ENCODE results near the gene NDUFV1. TPM values are rescaled to one million over a fixed set of nuclear protein-coding genes. Genes with fewer than 3 reads are reported as not detected.

NDUFV1 gene
- total RNA-seq, 1 donor from 2014 or later: 191 TPM

DNA sequence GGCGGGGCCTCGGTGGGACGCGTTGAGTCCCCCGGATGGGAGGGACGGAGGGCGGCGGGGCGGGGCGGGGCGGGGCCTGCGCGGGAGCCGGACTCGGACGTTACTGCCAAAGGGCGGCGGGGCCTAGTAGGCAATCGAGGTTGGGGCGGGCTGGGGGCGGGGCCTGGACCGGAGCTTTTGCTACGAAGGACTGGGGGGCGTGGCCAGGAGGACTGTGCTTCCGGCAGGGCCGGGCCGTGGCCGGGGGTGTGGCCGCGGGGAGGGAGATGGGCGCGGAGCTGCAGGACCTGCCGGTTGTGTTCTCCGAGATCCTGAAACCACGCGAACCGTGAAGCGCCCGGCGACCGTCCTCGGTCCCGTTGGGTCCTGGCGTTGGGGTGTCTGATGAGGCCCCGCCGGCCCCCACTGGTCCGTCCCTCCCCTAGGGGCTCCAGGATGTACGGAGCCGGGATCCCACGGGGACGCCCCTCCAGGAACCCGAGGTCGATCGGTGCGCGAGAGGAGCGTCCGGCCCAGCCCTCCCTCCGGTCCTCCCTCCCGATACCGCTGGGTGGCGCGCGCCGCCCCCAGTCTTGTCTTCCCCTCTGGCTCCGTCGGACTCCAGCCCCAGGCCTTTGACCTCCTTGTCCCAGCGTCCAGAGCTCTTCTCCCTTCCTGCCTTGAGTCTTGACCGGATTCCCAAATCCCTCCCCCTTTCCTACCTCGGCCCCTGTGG, 23.6 kb downstream of the NDUFV1 start:
- peak overlapping the region; percentile 60 for H3K27ac Mint-ChIP-seq (ENCODE audit: unreplicated experiment)
- TF ChIP-seq, protein P1, sequence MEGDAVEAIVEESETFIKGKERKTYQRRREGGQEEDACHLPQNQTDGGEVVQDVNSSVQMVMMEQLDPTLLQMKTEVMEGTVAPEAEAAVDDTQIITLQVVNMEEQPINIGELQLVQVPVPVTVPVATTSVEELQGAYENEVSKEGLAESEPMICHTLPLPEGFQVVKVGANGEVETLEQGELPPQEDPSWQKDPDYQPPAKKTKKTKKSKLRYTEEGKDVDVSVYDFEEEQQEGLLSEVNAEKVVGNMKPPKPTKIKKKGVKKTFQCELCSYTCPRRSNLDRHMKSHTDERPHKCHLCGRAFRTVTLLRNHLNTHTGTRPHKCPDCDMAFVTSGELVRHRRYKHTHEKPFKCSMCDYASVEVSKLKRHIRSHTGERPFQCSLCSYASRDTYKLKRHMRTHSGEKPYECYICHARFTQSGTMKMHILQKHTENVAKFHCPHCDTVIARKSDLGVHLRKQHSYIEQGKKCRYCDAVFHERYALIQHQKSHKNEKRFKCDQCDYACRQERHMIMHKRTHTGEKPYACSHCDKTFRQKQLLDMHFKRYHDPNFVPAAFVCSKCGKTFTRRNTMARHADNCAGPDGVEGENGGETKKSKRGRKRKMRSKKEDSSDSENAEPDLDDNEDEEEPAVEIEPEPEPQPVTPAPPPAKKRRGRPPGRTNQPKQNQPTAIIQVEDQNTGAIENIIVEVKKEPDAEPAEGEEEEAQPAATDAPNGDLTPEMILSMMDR (conservative IDR thresholded peaks at IDR 0.05): peak; percentile 83
- H3K4me1 Mint-ChIP-seq: peaks cover 20% of the 10 kb centered on the region
- peak; percentile 98 for DNase-seq (ENCODE audit: low read depth, low spot score)
- H3K27me3 Mint-ChIP-seq (ENCODE audit: low read depth): no peaks in the 10 kb centered on the region
- peak overlapping the region; percentile 84 for H3K4me3 Mint-ChIP-seq
- peaks cover 3% of the 10 kb centered on the region for H3K36me3 Mint-ChIP-seq (ENCODE audit: low read depth)
- no peaks in the 10 kb centered on the region for H3K9me3 Mint-ChIP-seq

DNA sequence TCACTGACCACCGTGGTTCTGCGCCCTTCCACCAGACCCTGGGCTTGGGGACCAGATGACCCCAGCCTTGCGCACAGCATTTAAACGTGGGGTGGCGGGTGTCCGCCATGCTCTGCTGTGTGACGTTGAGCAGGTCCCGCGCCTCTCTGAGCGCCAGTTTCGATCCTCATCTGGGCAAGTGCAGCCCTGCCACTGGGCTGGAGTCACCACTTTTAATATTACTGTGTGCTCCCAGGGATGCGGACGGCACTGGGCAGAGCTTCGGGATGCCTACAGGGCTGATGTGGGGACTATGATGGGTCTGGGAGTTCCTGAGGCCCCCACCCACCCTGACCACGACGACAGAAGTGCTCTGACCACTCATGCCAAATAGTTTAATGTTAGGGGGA, 24.2 kb downstream of the NDUFV1 start:
- Mint-ChIP-seq H3K9me3 (no peaks in the 10 kb centered on the region), H3K4me1 (peaks cover 20% of the 10 kb centered on the region), H3K27me3 (ENCODE audit: low read depth) (no peaks in the 10 kb centered on the region), H3K36me3 (ENCODE audit: low read depth) (peaks cover 3% of the 10 kb centered on the region), H3K4me3 (peak overlapping the region; percentile 84), H3K27ac (ENCODE audit: unreplicated experiment) (peak overlapping the region; percentile 60)
- TF ChIP-seq, protein P1 (conservative IDR thresholded peaks at IDR 0.05): peak; percentile 4
- DNase-seq (ENCODE audit: low read depth, low spot score): no peak

DNA sequence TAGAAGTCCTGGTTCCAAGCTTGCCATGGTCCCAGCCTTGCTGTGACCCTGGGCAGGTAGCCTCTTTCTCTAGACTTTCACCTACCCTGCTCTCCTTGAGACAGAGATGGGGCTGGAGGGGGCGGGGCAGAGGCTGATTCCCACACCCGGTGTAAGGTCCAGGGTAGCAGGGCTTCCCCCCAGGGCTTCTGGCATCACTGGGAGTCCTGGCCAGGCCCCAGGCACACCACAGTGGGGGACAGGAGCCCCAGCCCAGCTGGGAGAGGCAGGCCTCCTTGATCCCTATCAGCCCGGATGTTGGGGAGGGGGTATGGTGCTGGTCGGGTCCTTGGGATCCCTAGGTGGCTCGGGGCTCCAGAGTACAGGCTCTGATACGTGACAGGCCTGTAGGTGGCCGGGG, 24.7 kb downstream of the NDUFV1 start:
- H3K27ac Mint-ChIP-seq (ENCODE audit: unreplicated experiment): no peak overlapping the region
- no peak for DNase-seq (ENCODE audit: low read depth, low spot score)
- peaks cover 3% of the 10 kb centered on the region for H3K36me3 Mint-ChIP-seq (ENCODE audit: low read depth)
- no peaks in the 10 kb centered on the region for H3K9me3 Mint-ChIP-seq
- peak overlapping the region; percentile 84 for H3K4me3 Mint-ChIP-seq
- H3K4me1 Mint-ChIP-seq: peaks cover 20% of the 10 kb centered on the region
- TF ChIP-seq, protein P1 (conservative IDR thresholded peaks at IDR 0.05): no peak
- H3K27me3 Mint-ChIP-seq (ENCODE audit: low read depth): no peaks in the 10 kb centered on the region

DNA sequence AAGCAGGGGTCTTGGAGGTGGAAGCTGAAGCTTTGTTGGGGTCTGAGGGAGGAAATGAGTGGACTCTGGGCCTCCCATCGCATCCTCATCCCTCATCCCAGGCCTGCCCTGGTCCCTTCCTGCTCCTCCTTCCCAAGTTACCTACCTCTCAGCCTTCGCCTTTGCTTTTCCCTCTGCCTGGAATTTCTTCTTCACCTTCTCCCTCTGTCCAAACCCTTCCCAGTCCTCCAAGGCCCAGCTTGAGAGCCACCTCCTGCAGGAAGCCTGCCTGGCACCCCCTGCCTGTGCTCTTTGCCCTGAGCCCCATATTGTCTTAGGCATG, 25.1 kb downstream of the NDUFV1 start:
- H3K27me3 Mint-ChIP-seq (ENCODE audit: low read depth): no peaks in the 10 kb centered on the region
- peaks cover 17% of the 10 kb centered on the region for H3K4me1 Mint-ChIP-seq
- no peaks in the 10 kb centered on the region for H3K9me3 Mint-ChIP-seq
- TF ChIP-seq, protein P1 (conservative IDR thresholded peaks at IDR 0.05): no peak
- DNase-seq (ENCODE audit: low read depth, low spot score): no peak
- peaks cover under 1% of the 10 kb centered on the region for H3K36me3 Mint-ChIP-seq (ENCODE audit: low read depth)
- peak overlapping the region; percentile 85 for H3K4me3 Mint-ChIP-seq
- H3K27ac Mint-ChIP-seq (ENCODE audit: unreplicated experiment): no peak overlapping the region

DNA sequence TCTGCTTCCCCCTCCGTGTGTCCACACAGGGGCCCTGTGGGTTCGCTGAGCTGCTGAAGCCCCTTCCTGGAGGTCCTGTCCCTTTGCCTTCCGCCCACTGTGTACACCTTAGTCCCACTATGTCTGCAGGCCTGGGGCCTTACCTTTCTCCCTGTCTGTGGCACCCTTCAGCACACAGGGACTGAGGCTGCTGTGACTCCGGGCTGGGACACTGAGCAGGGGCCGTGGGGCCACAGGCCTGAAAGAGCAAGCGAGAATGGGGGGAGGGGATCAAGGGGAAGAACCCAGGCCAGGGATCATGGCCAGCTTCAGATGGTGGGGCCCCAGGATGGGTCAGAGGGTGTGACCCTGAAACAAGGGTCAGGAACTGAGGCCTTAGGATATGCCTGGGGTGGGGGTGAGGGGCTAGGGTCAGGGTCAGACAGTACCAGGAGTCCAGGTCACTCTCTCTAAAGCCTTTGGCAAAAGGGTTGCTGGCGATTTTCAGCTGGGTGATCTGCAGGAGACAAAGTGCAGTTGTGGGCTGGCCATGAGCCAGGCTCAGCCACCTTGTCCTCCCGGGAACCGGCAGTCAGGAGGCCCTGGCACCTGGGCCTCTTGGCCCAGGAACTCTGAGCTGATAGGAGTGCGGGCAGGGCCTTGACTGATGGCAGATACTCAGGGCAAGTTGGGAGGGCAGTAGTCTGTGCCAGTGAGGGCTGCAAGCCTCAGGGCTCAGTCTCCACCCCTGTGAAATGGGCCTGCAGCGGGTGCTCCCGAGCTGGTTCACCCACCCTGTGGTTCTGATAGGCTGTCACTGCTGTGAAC, 25.6 kb downstream of the NDUFV1 start:
- TF ChIP-seq, protein P1 (conservative IDR thresholded peaks at IDR 0.05): no peak
- H3K9me3 Mint-ChIP-seq: no peaks in the 10 kb centered on the region
- H3K27me3 Mint-ChIP-seq (ENCODE audit: low read depth): no peaks in the 10 kb centered on the region
- peaks cover 16% of the 10 kb centered on the region for H3K4me1 Mint-ChIP-seq
- H3K4me3 Mint-ChIP-seq: peak overlapping the region; percentile 85
- H3K27ac Mint-ChIP-seq (ENCODE audit: unreplicated experiment): peak overlapping the region; percentile 83
- H3K36me3 Mint-ChIP-seq (ENCODE audit: low read depth): no peaks in the 10 kb centered on the region
- no peak for DNase-seq (ENCODE audit: low read depth, low spot score)

Data from neural crest cell (in vitro differentiated cells).